RWPE1 (cell line): ENCODE results near the gene ACSS2.
"Not testable (repeated sequence)": the region's sequence is repeated elsewhere in the genome, so short reads cannot be mapped to it uniquely, and the experiment has no call there.

ENCODE experiments used
- CTCF ChIA-PET: fragments of 350-600 bp; sonication (Branson Sonifier 250); formaldehyde crosslinking; extraction: SDS; loops from one replicate; lab custom pipeline; 2021; lab: Yijun Ruan, JAX
- POLR2A ChIA-PET: fragments of 400-600 bp; formaldehyde crosslinking; extraction: SDS; loops from one replicate; lab custom pipeline; 2020; ENCODE audit warnings: antibody characterized with exemption; ENCODE audit not compliant: low non-redundant PET; lab: Yijun Ruan, JAX
- DNase-seq: peaks from one replicate; pipeline ENCODE4 v3.0.0; 2012; ENCODE audit warnings: low spot score
- H3K27ac ChIP-seq: fragments of 450-650 bp; 2 replicates; pipeline ENCODE4 v1.5.1; 2017
- CTCF ChIP-seq: fragments of 450-650 bp; conservative IDR thresholded peaks from 2 replicates; pipeline ENCODE4 v1.5.1; 2017; ENCODE audit warnings: low read depth, mild to moderate bottlenecking

ACSS2 gene

GRCh38 chr20:34875642-34876405 is 588 bp upstream of the ACSS2 start:
- peak; percentile 100 for DNase-seq
- H3K27ac ChIP-seq, result peak overlapping the region; percentile 83
- ChIA-PET POLR2A (interaction anchor here (0.5 to 1.9 kb wide), 5 partner anchors 21 to 80 kb away, joined by 3 to 13 read pairs (median 4); partner anchors contain the start of genes GSS and MYH7B), CTCF (interaction anchor here (0.6 to 5.0 kb wide), 11 partner anchors 30 to 296 kb away, joined by 3 to 57 read pairs (median 4); partner anchors contain the start of genes GSS and MYH7B)
- TF ChIP-seq CTCF, result peak; percentile 66

GRCh38 chr20:34880215-34880850 is 3.9 kb downstream of the ACSS2 start:
- no peak for DNase-seq
- no peak overlapping the region for H3K27ac ChIP-seq
- no peak for TF ChIP-seq CTCF
- CTCF ChIA-PET, result interaction anchor here (0.6 to 0.7 kb wide), 2 partner anchors 19 to 49 kb away, joined by 3 read pairs; no protein-coding TSS in a partner anchor
- POLR2A ChIA-PET, result interaction anchor here (0.9 kb wide), 1 partner anchor 19 kb away, joined by 5 read pairs; no protein-coding TSS in a partner anchor

GRCh38 chr20:34880971-34881370 is 4.6 kb downstream of the ACSS2 start:
- POLR2A ChIA-PET, H3K27ac ChIP-seq: not testable (repeated sequence)
- CTCF ChIA-PET, result interaction anchor here (0.6 kb wide), 1 partner anchor 48 kb away, joined by 3 read pairs; no protein-coding TSS in a partner anchor

GRCh38 chr20:34881689-34882088 is 5.3 kb downstream of the ACSS2 start:
- CTCF ChIA-PET, result no interaction called here
- no peak for TF ChIP-seq CTCF
- POLR2A ChIA-PET, result no interaction called here
- no peak overlapping the region for H3K27ac ChIP-seq
- DNase-seq, result no peak

More at GRCh38 chr20:34880971-34881370, 4.6 kb downstream of the ACSS2 start:
- not testable (repeated sequence) for DNase-seq

GRCh38 chr20:34883087-34883688 is 6.8 kb downstream of the ACSS2 start:
- no peak overlapping the region for H3K27ac ChIP-seq
- TF ChIP-seq CTCF, result no peak
- ChIA-PET CTCF (interaction anchor here (0.5 to 0.9 kb wide), 5 partner anchors 10 to 873 kb away, joined by 3 to 5 read pairs (median 3); no protein-coding TSS in a partner anchor), POLR2A (no interaction called here)
- no peak for DNase-seq

- no peak overlapping the region for H3K27ac ChIP-seq
- ChIA-PET POLR2A (no interaction called here), CTCF (interaction anchor here (1.4 kb wide), 1 partner anchor 10 kb away, joined by 3 read pairs; no protein-coding TSS in a partner anchor)
- no peak for TF ChIP-seq CTCF
- no peak for DNase-seq
Measured at GRCh38 chr20:34883809-34884208, 7.4 kb downstream of the ACSS2 start.
